IMR-90 (cell line): ENCODE results near the gene SNIP1. TPM values are rescaled to one million over a fixed set of nuclear protein-coding genes. Genes with fewer than 3 reads are reported as not detected.

Source experiments
- ATAC-seq: fragments of 200-7000 bp; cut with Tn5 transposase; 2 replicates; pipeline ENCODE4 v1.9.1; 2020; ENCODE audit warnings: low read depth, mild to moderate bottlenecking, moderate library complexity
- BruUV-seq: library from RNA; stranded (reverse); fragments of 400-500 nt; replicated peaks from 2 replicates; lab custom pipeline; 2021; lab: Mats Ljungman, UMichigan
- CTCF ChIA-PET: fragments of 300-600 bp; formaldehyde crosslinking; extraction: SDS; loops from one replicate; lab custom pipeline; 2021; ENCODE audit warnings: antibody characterized with exemption; lab: Yijun Ruan, JAX
- POLR2A ChIA-PET: fragments of 300-600 bp; sonication (Branson Sonifier 250); formaldehyde crosslinking; loops from one replicate; lab custom pipeline; 2022; ENCODE audit warnings: antibody characterized with exemption; ENCODE audit not compliant: unreplicated experiment; lab: Charles Lee
- DNase-seq: peaks from one replicate; pipeline ENCODE4 v3.0.0; 2013
- H2AFZ ChIP-seq: replicated peaks from 2 replicates; pipeline ENCODE3; 2013; ENCODE audit warnings: low read length, mild to moderate bottlenecking; ENCODE audit not compliant: poor library complexity
- H2AK5ac ChIP-seq: 2 replicates; pipeline ENCODE4 v1.6.1; 2013; ENCODE audit warnings: low read depth, low read length, inconsistent platforms
- H2AK9ac ChIP-seq: replicated peaks from 2 replicates; pipeline ENCODE3; 2013; ENCODE audit warnings: mild to moderate bottlenecking, low read depth, low read length, moderate library complexity; ENCODE audit not compliant: poor library complexity
- H2BK120ac ChIP-seq: 2 replicates; pipeline ENCODE4 v1.6.1; 2013; ENCODE audit warnings: low read depth, low read length, inconsistent platforms
- H2BK15ac ChIP-seq: 3 replicates; pipeline ENCODE4 v1.6.1; 2013; ENCODE audit warnings: low read depth, low read length, inconsistent platforms
- H2BK20ac ChIP-seq: 2 replicates; pipeline ENCODE4 v1.6.1; 2013; ENCODE audit warnings: low read depth, mild to moderate bottlenecking, inconsistent platforms, low read length, moderate library complexity
- H2BK5ac ChIP-seq: 2 replicates; pipeline ENCODE4 v1.6.1; 2013; ENCODE audit warnings: mild to moderate bottlenecking, low read depth, low read length, inconsistent platforms; ENCODE audit not compliant: poor library complexity, severe bottlenecking
- H3K14ac ChIP-seq: replicated peaks from 2 replicates; pipeline ENCODE4 v1.6.1; 2013; ENCODE audit warnings: low read depth, low read length, inconsistent platforms
- H3K18ac ChIP-seq: 2 replicates; pipeline ENCODE4 v1.6.1; 2013; ENCODE audit warnings: low read depth, low read length, control low read depth
- H3K23ac ChIP-seq: 2 replicates; pipeline ENCODE4 v1.6.1; 2013; ENCODE audit warnings: low read depth, low read length, inconsistent platforms
- H3K27ac ChIP-seq: 2 replicates; pipeline ENCODE4 v1.5.1; 2013; ENCODE audit warnings: mild to moderate bottlenecking, control low read depth, low read length; ENCODE audit not compliant: insufficient read depth
- H3K27me3 ChIP-seq: 2 replicates; pipeline ENCODE4 v1.6.1; 2013; ENCODE audit warnings: low read length; ENCODE audit not compliant: control insufficient read depth, insufficient read depth
- H3K36me3 ChIP-seq: 2 replicates; pipeline ENCODE4 v1.6.1; 2013; ENCODE audit warnings: low read length, mixed read lengths; ENCODE audit not compliant: control insufficient read depth, insufficient read depth
- H3K4ac ChIP-seq: 2 replicates; pipeline ENCODE4 v1.6.1; 2013; ENCODE audit warnings: low read depth, low read length, inconsistent platforms
- H3K4me1 ChIP-seq: 2 replicates; pipeline ENCODE4 v1.6.1; 2013; ENCODE audit warnings: low read length, mixed read lengths; ENCODE audit not compliant: control insufficient read depth, insufficient read depth
- H3K4me2 ChIP-seq: 2 replicates; pipeline ENCODE4 v1.6.1; 2013; ENCODE audit warnings: low read depth, mild to moderate bottlenecking, control low read depth, low read length, moderate library complexity
- H3K4me3 ChIP-seq: 2 replicates; pipeline ENCODE4 v1.5.1; 2013; ENCODE audit warnings: low read depth, mild to moderate bottlenecking, control low read depth, low read length, moderate library complexity; ENCODE audit not compliant: insufficient read depth
- H3K56ac ChIP-seq: 2 replicates; pipeline ENCODE4 v1.6.1; 2013; ENCODE audit warnings: low read length, inconsistent platforms; ENCODE audit not compliant: insufficient read depth; ENCODE audit errors: extremely low read depth
- H3K79me1 ChIP-seq, 2 experiments: 2 replicates each; pipeline ENCODE4 v1.6.1; 2013; ENCODE audit warnings: low read length in 2 of 2, inconsistent platforms in 1 of 2, low read depth in 1 of 2
- H3K9ac ChIP-seq: 2 replicates; pipeline ENCODE4 v1.6.1; 2013; ENCODE audit warnings: low read depth, low read length, control low read depth
- H3K9me1 ChIP-seq: 2 replicates; pipeline ENCODE4 v1.6.1; 2013; ENCODE audit warnings: low read length, inconsistent platforms; ENCODE audit not compliant: insufficient read depth
- H3K9me3 ChIP-seq: 2 replicates; pipeline ENCODE4 v1.6.1; 2013; ENCODE audit warnings: low read length; ENCODE audit not compliant: control insufficient read depth, insufficient read depth
- H4K20me1 ChIP-seq: 2 replicates; pipeline ENCODE4 v1.6.1; 2013; ENCODE audit warnings: low read length, inconsistent platforms; ENCODE audit not compliant: insufficient read depth
- H4K5ac ChIP-seq: 2 replicates; pipeline ENCODE4 v1.6.1; 2013; ENCODE audit warnings: mild to moderate bottlenecking, low read depth, low read length, control low read depth
- H4K8ac ChIP-seq, 2 experiments: 2 replicates each; pipeline ENCODE4 v1.6.1; 2013; ENCODE audit warnings: low read depth in 2 of 2, low read length in 2 of 2, control low read depth in 1 of 2, inconsistent platforms in 1 of 2
- H4K91ac ChIP-seq: 2 replicates; pipeline ENCODE4 v1.6.1; 2013; ENCODE audit warnings: low read depth, low read length, inconsistent platforms; ENCODE audit not compliant: insufficient read depth
- CEBPB ChIP-seq: IDR thresholded peaks from 2 replicates; pipeline ENCODE4 v1.6.1; 2012; ENCODE audit warnings: low read depth, low read length, improper control_type of control experiment
- RAD21 ChIP-seq: IDR thresholded peaks from 2 replicates; pipeline ENCODE4 v1.6.1; 2012; ENCODE audit warnings: low read length, improper control_type of control experiment
- USF2 ChIP-seq: fragments of 150-350 bp; IDR thresholded peaks from 2 replicates; pipeline ENCODE4 v1.6.1; 2017; ENCODE audit warnings: mild to moderate bottlenecking, antibody characterized with exemption, low read length, low read depth
- WGBS, 2 experiments: methylation state at CpG; one replicate each; pipeline versions ENCODE4 v1.1.5 to v1.1.7; 2013; ENCODE audit warnings: missing lambda C conversion rate in 2 of 2; ENCODE audit not compliant: insufficient read length in 1 of 2; ENCODE audit errors: extremely low coverage in 2 of 2; 5-methylcytosine and 5-hydroxymethylcytosine counted together
- dilution Hi-C: fragments of 300-500 bp; cut with HindIII; formaldehyde crosslinking; loops from one replicate; pipeline ENCODE4 v1.14.3; 2018; ENCODE audit warnings: low sequenced_read_pairs; ENCODE audit not compliant: unreplicated experiment
- in situ Hi-C: fragments of 300-500 bp; cut with MboI; formaldehyde crosslinking; loops from 3 replicates; pipeline ENCODE4 v1.14.3; 2019; ENCODE audit warnings: low sequenced_read_pairs, inconsistent platforms, mixed read lengths
- intact Hi-C: fragments of 100-400 bp; cut with micrococcal nuclease; formaldehyde crosslinking; loops from 2 replicates; pipeline ENCODE4 v1.10.0; 2022
- polyA plus RNA-seq, 3 experiments: library from polyadenylated mRNA; depleted of rRNA; stranded (reverse); fragments of >200 nt; gene quantifications; 2 replicates each; pipeline ENCODE4 v1.2.3, GENCODE V29; 2012; ENCODE audit warnings: low replicate concordance in 1 of 3
- total RNA-seq: library from RNA; depleted of rRNA; stranded (reverse); fragments of >200 nt; gene quantifications from 2 replicates; pipeline ENCODE4 v1.2.3, GENCODE V29; 2012

The SNIP1 gene
- total and polyA plus RNA-seq, 2 of the 4 experiments (the other 2 are of a cell fraction): 6.8 to 11.3 TPM

- Histone ChIP-seq H3K4me3 (peak overlapping the region; percentile 88), H3K9me3 (no peaks in the 10 kb centered on the region), H2BK120ac (no peak overlapping the region), H3K18ac (no peak overlapping the region), H4K20me1 (peaks cover 16% of the 10 kb centered on the region; the same call in 1 of the 2 replicates), H3K14ac (peak overlapping the region; percentile 26; the same call in 1 of the 2 replicates), H4K8ac (peak overlapping the region; percentile 68 to 87), H2AFZ (peak overlapping the region; percentile 91), H3K4me2 (peak overlapping the region; percentile 99), H3K27ac (peak overlapping the region; percentile 70), H2AK9ac (peak overlapping the region; percentile 7), H3K9me1 (peaks cover 4% of the 10 kb centered on the region; the same call in 1 of the 2 replicates), H3K9ac (peak overlapping the region; percentile 78), H4K91ac (no peak overlapping the region), H3K27me3 (no peaks in the 10 kb centered on the region), H3K56ac (no peak overlapping the region), H2AK5ac (peak overlapping the region; percentile 62), H3K79me1 (peaks cover 9 to 28% of the 10 kb centered on the region in 2 experiments; a peak in 3 of 4 replicates), H2BK5ac (no peak overlapping the region), H3K4me1 (peaks cover 3% of the 10 kb centered on the region), H2BK20ac (no peak overlapping the region), H2BK15ac (no peak overlapping the region), H3K4ac (peak overlapping the region; percentile 74), H4K5ac (peak overlapping the region; percentile 53), H3K36me3 (peaks cover 10% of the 10 kb centered on the region), H3K23ac (peak overlapping the region; percentile 22; the same call in 1 of the 2 replicates)
- ChIA-PET CTCF (no interaction called here), POLR2A (no interaction called here)
- in situ Hi-C loops: no loop called here
- TF ChIP-seq RAD21: no peak
- TF ChIP-seq CEBPB: no peak
- TF ChIP-seq USF2: no peak
- intact Hi-C loops: no loop called here
- dilution Hi-C loops: no loop called here
- BruUV-seq: no TSS peak
- ATAC-seq: no peak
- DNase-seq: no peak
- 0% methylated on average over 4 of the region's 11 CpGs; no CpG with 5 or more reads in 1 of the 2 experiments for WGBS, 2 experiments
These were observed 531 bp downstream of the SNIP1 start for GRCh38 chr1:37553598-37553926.
